HG03196 (cell line): Measurements from ENCODE around the gene EPHA3.

Source experiments
- ATAC-seq: cut with Tn5 transposase; IDR thresholded peaks from one replicate; pipeline ENCODE4 v1.9.1; 2021; ENCODE audit not compliant: unreplicated experiment

The EPHA3 gene

GRCh38 chr3:89434621-89435380, 327.4 kb downstream of the EPHA3 start:
- no peak for ATAC-seq

GRCh38 chr3:89436846-89437245, 329.4 kb downstream of the EPHA3 start:
- ATAC-seq = no peak

- no peak for ATAC-seq
Observed at GRCh38 chr3:89440386-89440785, 333.0 kb downstream of the EPHA3 start.

- no peak for ATAC-seq
Observed at GRCh38 chr3:89441141-89441540, 333.7 kb downstream of the EPHA3 start.

GRCh38 chr3:89446593-89446992, 339.2 kb downstream of the EPHA3 start:
- ATAC-seq = no peak

- no peak for ATAC-seq
Observed at GRCh38 chr3:89447243-89447642, 339.8 kb downstream of the EPHA3 start.

- ATAC-seq = no peak
Observed at GRCh38 chr3:89449086-89449485, 341.7 kb downstream of the EPHA3 start.

- ATAC-seq = no peak
Observed at GRCh38 chr3:89452066-89452465, 344.6 kb downstream of the EPHA3 start.

- ATAC-seq = no peak
Observed at GRCh38 chr3:89455240-89455639, 347.8 kb downstream of the EPHA3 start.

GRCh38 chr3:89467898-89468363, 360.5 kb downstream of the EPHA3 start:
- no peak for ATAC-seq

GRCh38 chr3:89472101-89472500, 364.7 kb downstream of the EPHA3 start:
- ATAC-seq = no peak

- ATAC-seq = no peak
Observed at GRCh38 chr3:89474333-89475130, 367.1 kb downstream of the EPHA3 start.

GRCh38 chr3:89488800-89489580, 381.6 kb downstream of the EPHA3 start:
- ATAC-seq = no peak

GRCh38 chr3:89490129-89490528, 382.7 kb downstream of the EPHA3 start:
- ATAC-seq = no peak

GRCh38 chr3:89494734-89495133, 387.3 kb downstream of the EPHA3 start:
- ATAC-seq = no peak

- no peak for ATAC-seq
Observed at GRCh38 chr3:89503891-89504391, 396.5 kb downstream of the EPHA3 start.

- ATAC-seq = no peak
Observed at GRCh38 chr3:89504432-89504831, 397.0 kb downstream of the EPHA3 start.

- ATAC-seq = no peak
Observed at GRCh38 chr3:89506462-89507103, 399.2 kb downstream of the EPHA3 start.

GRCh38 chr3:89521328-89521727, 413.9 kb downstream of the EPHA3 start:
- ATAC-seq = no peak

- ATAC-seq = no peak
Observed at GRCh38 chr3:89522155-89522554, 414.7 kb downstream of the EPHA3 start.

- ATAC-seq = no peak
Observed at GRCh38 chr3:89525609-89526008, 418.2 kb downstream of the EPHA3 start.
